Kidney glomerular epithelial cell (primary cell): ENCODE measurements around the gene SNRNP48.
A peak's percentile ranks its signal among the peaks of the same experiment; 100 is the strongest.

Source experiments
- DNase-seq: peaks from one replicate; lab custom pipeline; 2025; lab: John Stamatoyannopoulos, UW

The SNRNP48 gene, protein sequence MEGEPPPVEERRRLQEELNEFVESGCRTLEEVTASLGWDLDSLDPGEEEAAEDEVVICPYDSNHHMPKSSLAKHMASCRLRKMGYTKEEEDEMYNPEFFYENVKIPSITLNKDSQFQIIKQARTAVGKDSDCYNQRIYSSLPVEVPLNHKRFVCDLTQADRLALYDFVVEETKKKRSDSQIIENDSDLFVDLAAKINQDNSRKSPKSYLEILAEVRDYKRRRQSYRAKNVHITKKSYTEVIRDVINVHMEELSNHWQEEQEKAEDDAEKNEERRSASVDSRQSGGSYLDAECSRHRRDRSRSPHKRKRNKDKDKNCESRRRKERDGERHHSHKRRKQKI

DNA sequence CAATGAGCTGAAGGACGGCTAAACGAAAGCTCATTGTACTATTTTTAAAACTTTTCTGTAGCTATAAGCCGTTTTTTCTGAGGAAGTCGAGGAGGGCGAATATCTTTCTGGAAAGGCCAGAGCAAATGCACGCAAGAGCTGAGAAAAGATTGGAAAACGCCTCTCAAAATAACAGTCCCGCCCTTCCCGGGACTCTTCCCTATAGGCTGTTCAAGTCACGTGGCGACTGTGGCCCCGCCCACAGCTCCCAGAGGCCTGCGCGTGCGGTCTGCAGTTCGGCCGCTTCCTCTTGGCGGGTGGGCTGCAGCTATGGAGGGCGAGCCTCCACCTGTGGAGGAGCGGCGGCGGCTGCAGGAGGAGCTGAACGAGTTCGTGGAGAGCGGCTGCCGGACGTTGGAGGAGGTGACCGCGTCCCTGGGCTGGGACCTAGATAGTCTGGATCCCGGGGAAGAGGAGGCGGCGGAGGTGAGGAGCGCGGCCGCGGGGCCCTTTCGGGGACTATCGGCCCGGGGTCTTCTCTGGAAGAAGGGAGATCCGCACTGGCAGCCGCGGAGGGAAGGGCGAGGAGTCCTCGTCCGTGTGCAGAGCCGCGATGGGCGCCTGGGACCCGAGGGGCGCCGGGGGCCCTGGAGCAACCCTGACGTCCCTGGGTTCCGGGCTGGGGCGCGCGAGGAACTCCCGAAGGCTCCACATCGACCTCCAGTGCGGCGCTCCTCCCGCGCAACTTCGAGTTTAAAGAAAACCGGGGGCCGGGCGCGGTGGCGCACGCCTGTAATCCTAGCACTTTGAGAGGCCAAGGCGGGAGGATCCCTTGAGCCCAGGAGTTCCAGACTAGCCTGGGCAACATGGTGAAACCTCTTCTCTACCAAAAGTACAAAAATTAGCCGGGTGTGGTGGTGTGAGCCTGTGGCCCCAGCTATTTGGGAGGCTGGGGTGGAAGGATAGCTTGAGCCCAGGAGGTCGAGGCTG is at the start of gene SNRNP48:
TSS of gene SNRNP48 (plus strand) at position 250 of the 969 bp plus-strand sequence. CDS start at position 310, 60 bp downstream.
- peak; percentile 88 for DNase-seq

GRCh38 chr6:7540595-7540994 is 49.4 kb upstream of the SNRNP48 start:
- no peak for DNase-seq

- DNase-seq, result peak; percentile 81
Observed at GRCh38 chr6:7541175-7542064, 48.6 kb upstream of the SNRNP48 start, which contains the start of gene DSP. Gene DSP, plus strand, starts transcription at chr6:7541671. Its CDS starts 245 bp downstream, at chr6:7541916.

- DNase-seq, result no peak
Observed at GRCh38 chr6:7542065-7542873, 47.7 kb upstream of the SNRNP48 start.

DNA sequence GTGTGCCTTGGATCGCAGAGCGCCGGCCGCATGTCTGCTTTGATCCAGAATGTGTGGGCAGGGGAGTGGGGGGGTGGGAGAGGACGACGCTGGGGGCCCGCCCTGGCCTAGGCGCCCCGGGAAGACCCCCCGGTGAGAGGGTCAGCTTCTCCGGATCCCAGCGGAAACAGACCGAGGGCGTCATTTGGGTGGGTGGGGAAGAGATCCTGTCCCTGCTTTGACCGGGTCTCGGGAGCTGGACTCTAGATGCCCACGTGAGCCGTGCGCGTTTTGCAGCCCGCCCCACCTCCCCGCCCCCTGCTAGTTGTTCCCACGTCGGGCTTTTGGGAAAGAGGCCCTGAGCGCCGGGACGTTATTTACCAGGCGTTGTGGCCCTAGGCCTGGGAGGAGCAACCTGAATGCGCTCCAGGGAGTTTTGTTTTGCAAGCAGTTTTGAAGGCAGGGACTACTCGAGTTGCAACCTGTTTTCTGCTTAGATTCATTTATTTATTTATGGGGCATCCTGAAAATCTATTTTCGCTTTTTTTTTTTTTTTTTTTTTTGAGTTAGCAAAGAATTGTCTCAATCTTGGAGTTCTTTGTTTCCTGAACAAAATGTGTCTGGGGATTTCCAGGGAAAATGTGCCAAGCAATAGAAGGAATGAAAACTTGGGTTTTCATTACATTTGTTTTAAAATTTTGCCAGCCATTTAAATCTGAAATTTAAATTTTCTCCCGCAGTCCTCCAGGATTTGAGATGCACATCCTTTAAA is 46.9 kb upstream of the SNRNP48 start:
- DNase-seq, result peak; percentile 44

- no peak for DNase-seq
Observed at GRCh38 chr6:7543789-7544424, 46.1 kb upstream of the SNRNP48 start.

DNA sequence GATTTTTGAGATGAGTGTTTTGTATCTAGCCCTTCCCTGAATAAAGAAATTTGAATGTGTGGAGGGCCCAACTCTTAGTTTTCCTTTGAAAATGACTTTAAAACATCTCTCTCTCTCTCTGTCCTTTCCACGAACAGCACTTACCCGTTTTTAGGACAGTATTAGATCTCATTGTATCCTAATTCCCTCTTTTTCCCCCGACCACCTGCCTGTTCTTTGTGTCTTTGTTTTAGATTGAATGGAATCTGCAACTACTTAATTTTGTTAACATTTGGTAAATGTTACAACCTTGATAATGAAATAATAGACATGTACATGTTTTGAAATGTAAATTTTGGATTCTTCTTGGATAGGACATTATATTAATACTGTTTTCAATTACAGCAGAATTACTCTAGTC is 45.4 kb upstream of the SNRNP48 start:
- no peak for DNase-seq

DNA sequence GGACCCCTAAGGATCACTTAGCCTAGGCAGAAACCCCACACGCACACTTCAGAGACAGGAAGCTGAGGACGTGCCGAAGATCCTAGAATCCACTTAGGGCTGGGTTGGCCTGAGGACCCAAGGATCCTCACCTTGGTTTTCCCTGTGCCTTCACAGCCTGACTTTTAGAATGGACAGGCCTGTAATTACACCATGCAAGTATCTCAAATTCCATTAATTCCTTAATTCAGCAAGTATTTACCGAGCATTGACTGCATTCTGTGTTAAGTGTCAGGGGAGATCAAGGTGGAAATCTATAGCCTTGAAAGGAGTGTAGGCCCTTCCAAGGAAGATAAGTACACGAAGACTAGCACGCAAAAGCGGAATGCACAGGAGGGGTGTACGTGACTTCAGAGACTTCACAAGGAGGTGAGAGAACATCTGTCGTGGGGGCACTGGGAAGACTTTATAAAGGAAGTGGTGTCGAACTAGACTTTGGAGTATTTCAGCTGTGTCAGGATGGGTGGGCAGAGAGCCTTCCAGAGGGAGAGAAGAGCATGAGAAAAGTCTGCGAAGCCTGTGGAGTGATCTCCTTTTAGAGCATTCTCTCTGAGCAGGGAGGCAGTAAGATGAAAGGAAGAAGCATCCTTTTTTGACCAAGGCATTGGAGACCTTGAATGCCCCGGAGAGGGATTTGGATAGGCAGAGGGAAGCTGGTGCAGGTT is 44.5 kb upstream of the SNRNP48 start:
- no peak for DNase-seq

- no peak for DNase-seq
Observed at GRCh38 chr6:7546020-7546369, 44.0 kb upstream of the SNRNP48 start.

- DNase-seq, result no peak
Observed at GRCh38 chr6:7546383-7546782, 43.6 kb upstream of the SNRNP48 start.

DNA sequence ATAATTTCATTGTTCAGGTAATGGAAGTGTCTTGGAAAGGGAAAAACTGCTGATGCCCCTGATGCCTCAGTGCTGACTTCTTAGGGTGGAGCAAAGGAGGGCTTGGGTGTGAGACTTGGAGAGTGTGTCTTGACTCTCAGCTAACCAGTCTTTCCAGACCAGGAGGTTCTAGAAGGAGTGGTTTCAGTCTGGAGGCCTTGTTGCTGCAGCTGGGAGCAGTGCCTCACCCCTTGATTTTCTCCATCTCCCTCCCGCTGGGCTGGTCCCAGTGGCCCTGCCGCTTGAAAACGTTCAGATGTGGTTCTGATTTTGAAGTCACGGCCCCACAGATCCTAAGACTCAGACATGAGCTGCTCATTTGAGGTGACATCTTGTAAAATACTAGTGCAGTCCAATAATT is 43.1 kb upstream of the SNRNP48 start:
- DNase-seq, result no peak

DNA sequence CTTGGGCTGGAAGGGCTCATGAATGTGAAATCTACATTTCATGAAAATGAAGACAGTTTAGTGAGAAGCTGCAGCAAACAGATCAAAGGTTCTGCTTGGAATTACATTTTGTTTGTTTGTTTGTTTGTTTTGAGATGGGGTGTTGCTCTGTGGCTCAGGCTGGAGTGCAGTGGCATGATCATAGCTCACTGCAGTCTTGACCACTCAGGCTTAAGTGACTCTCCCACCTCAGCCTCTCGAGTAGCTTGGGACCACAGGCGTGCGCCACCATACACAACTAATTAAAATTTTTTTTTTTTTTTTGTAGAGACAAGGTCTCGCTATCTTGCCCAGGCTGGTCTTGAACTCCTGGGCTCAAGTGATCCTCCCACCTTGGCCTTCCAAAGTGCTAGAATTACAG is 42.7 kb upstream of the SNRNP48 start:
- DNase-seq, result no peak

GRCh38 chr6:7550433-7550801 is 39.6 kb upstream of the SNRNP48 start:
- DNase-seq, result no peak

DNA sequence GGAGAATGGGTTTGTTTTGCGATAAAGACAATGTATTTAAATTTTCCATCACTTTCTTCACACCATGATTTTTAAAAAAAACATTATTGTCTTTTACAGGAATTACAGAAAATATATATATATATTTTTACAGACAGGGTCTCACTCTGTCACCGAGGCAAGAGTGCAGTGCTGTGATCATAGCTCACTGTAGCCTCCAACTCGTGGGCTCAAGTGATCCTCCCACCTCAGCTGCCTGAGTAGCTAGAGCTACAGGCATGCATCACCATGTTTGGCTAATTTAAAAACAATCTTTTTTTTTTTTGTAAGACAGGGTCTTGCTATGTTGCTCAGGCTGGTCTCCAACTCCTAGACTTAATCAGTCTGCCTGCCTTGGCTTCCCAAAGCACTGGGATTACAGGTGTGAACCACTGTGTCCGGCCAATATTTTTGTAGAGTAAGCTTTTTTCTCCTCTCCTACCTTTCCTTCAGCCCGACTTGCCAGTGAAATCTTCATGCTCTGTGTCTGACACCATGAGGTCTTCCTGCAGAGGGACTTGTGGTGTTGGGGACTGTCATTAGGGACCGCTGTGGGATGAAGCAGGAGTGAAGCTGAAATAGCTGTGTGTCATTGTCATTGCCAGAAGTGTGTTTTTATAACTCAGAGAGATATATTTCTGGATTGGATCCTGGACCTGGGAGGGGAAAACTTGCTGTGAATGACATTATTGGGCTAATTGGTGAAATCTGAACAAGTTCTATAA is 35.3 kb upstream of the SNRNP48 start:
- DNase-seq, result no peak

- DNase-seq, result no peak
Observed at GRCh38 chr6:7555671-7556070, 34.3 kb upstream of the SNRNP48 start.

- DNase-seq, result no peak
Observed at GRCh38 chr6:7556394-7557106, 33.4 kb upstream of the SNRNP48 start.

DNA sequence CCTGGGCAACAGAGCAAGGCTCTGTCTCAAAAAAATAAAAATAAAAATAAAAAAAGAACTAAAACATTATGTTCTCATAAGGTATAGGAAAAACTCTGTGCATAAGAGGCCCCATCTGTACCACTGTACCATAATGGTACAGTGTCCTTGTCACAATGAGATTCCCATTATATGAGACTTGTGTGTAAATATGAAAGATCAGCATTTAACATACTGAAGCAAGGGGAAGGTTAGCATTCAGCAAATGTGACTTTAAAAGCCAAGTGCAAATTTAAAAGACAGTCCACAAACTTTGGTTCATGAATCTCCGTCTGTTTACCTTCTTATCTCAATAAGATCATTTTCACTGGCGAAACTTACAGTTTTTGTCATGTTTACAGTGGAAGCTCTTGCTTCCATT is 32.3 kb upstream of the SNRNP48 start:
- DNase-seq, result no peak

GRCh38 chr6:7558781-7559180 is 31.2 kb upstream of the SNRNP48 start:
- DNase-seq, result no peak
